Small intestine (tissue), 7 donors: ENCODE measurements around the gene ASB6. TPM values are rescaled to one million over a fixed set of nuclear protein-coding genes. Genes with fewer than 3 reads are reported as not detected.
"Not testable (repeated sequence)": the region's sequence is repeated elsewhere in the genome, so short reads cannot be mapped to it uniquely, and the experiment has no call there.

Experiments used
- DNase-seq, 2 donors: peaks; one replicate each; pipeline versions ENCODE4 v3.0.0 to v3.0.0-alpha.2; 2013
- FAIRE-seq: peaks from 2 replicates; lab custom pipeline; 2012; peaks lifted over from hg19 to GRCh38; lab: Jason Lieb, UNC
- H3K27ac ChIP-seq, 3 donors: one replicate each; pipeline ENCODE4 v1.5.1; 2013; ENCODE audit warnings: low read length in 2 of 3, mild to moderate bottlenecking in 2 of 3, control low read depth in 1 of 3, inconsistent platforms in 1 of 3, low read depth in 1 of 3, moderate library complexity in 1 of 3
- H3K27me3 ChIP-seq, 3 donors: one replicate each; pipeline ENCODE4 v1.6.1; 2013; ENCODE audit warnings: low read length in 3 of 3, inconsistent platforms in 1 of 3; ENCODE audit not compliant: control insufficient read depth in 3 of 3, insufficient read depth in 3 of 3
- H3K36me3 ChIP-seq, 3 donors: one replicate each; pipeline ENCODE4 v1.6.1; 2013; ENCODE audit warnings: low read length in 3 of 3, inconsistent platforms in 1 of 3, low read depth in 1 of 3, mild to moderate bottlenecking in 1 of 3, moderate library complexity in 1 of 3; ENCODE audit not compliant: control insufficient read depth in 3 of 3, insufficient read depth in 2 of 3
- H3K4me1 ChIP-seq, 3 donors: one replicate each; pipeline ENCODE4 v1.6.1; 2013; ENCODE audit warnings: low read length in 2 of 3, inconsistent platforms in 1 of 3, low read depth in 1 of 3, mild to moderate bottlenecking in 1 of 3, moderate library complexity in 1 of 3; ENCODE audit not compliant: control insufficient read depth in 3 of 3, insufficient read depth in 2 of 3
- H3K4me3 ChIP-seq, 3 donors: one replicate each; pipeline ENCODE4 v1.5.1; 2013; ENCODE audit warnings: low read length in 3 of 3, control low read depth in 1 of 3, inconsistent platforms in 1 of 3, low read depth in 1 of 3, mild to moderate bottlenecking in 1 of 3, moderate library complexity in 1 of 3
- H3K9me3 ChIP-seq, 2 donors: one replicate each; pipeline ENCODE4 v1.6.1; 2013; ENCODE audit warnings: low read depth in 1 of 2, low read length in 1 of 2; ENCODE audit not compliant: control insufficient read depth in 2 of 2, insufficient read depth in 1 of 2
- WGBS, 3 donors: extraction: QIAGEN DNeasy Blood & Tissue Kit; methylation state at CpG; one replicate each; pipeline ENCODE4 v1.1.7; 2013; 5-methylcytosine and 5-hydroxymethylcytosine counted together
- polyA plus RNA-seq, 4 donors: library from polyadenylated mRNA; stranded (reverse) in 3 of 4; unstranded in 1 of 4; fragments of 200-250 nt in 3 of 4; fragments of 120-200 nt in 1 of 4; gene quantifications; one replicate each; pipeline versions ENCODE4 v1.2.1 to v1.2.3, GENCODE V29; 2013
- donor health status: healthy with polysubstance abuse.
- donor health status: control.
- donor health status: control.
- donor health status: Bipolar disorder and iron deficiency.
- donor health status: healthy.

The ASB6 gene
- polyA plus RNA-seq, 4 donors = 11.9 to 14.9 (median 13.8) TPM

DNA sequence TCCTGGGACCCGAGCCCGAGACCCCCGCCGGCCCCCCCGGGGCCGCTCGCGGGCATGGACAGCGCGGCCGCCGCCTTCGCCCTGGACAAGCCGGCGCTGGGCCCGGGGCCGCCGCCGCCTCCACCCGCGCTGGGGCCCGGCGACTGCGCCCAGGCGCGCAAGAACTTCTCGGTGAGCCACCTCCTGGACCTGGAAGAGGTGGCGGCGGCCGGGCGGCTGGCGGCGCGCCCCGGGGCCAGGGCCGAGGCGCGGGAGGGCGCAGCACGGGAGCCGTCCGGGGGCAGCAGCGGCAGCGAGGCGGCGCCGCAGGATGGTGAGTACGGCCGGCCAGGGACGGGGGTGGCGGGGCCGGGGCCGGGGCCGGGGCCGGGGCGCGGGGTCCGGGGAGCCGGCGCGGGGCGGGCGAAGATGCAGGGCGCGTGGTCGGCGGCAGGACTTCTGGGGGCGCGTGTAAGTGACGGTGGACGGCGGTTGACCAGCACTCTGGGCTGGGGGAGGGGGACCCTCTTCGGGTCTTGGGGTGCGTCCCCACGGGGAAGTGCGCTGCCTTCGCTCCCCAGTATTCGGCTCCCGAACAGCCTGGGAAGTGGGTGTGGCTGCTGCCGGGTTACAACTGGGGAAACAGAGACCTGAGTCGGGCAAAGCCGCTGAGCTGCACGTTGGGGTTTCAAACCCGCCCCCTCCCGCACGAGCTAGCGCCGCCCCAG is 24.0 kb upstream of the ASB6 start:
- H3K4me3 ChIP-seq = peak overlapping the region in 2 of 3 donors; percentile 33 to 34
- no peaks in the 10 kb centered on the region for H3K36me3 ChIP-seq
- H3K4me1 ChIP-seq = peaks cover 0 to 5% (median 2%) of the 10 kb centered on the region in 3 donors
- no peak overlapping the region for H3K27ac ChIP-seq
- H3K9me3 ChIP-seq = peaks cover 0 to under 1% of the 10 kb centered on the region in 2 donors
- FAIRE-seq (no peak), DNase-seq (peak in 1 of 2 donors; percentile 17)
- peaks cover 0 to 54% (median 2%) of the 10 kb centered on the region in 3 donors for H3K27me3 ChIP-seq
- 3 to 5% (median 3%) methylated on average over 17 to 88 of the region's 88 CpGs for WGBS, 3 donors

DNA sequence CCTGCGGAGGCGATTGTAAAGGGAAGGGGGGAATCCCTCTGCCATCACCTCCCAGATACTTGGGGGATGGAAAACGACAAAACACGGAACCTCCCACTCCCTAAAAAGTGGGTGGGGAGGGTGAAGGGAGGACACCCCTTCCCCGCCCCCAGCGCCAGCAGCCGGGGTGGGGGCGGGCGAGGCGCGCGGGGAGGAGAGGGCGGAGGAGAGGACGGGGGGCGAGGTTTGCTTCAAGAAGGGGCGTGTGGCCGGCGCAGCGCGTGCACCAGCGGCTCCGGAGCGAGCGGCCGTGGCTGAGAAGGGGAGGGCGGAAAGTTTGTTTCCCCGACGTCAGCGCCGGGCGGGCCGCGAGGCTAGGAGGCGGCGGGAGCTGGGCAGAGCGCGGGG is 23.4 kb upstream of the ASB6 start, which contains the start of gene PRRX2:
TSS of gene PRRX2 (plus strand) at position 259 of the 387 bp plus-strand sequence. CDS start 221 bp downstream, outside the sequence.
- peak within 1 kb of the TSS in 2 of 3 donors; percentile 33 to 34 for H3K4me3 ChIP-seq
- peaks cover 0 to 5% (median 2%) of the 10 kb centered on the region in 3 donors for H3K4me1 ChIP-seq
- no peak for FAIRE-seq
- peak in 1 of 2 donors; percentile 40 for DNase-seq
- H3K36me3 ChIP-seq = no peaks in the 10 kb centered on the region
- H3K27ac ChIP-seq = no peak within 1 kb of the TSS
- peaks cover 0 to 55% (median 2%) of the 10 kb centered on the region in 3 donors for H3K27me3 ChIP-seq
- WGBS, 3 donors = 0 to 1% (median 0%) methylated on average over 3 to 37 of the region's 37 CpGs
- H3K9me3 ChIP-seq = peaks cover 0 to 3% of the 10 kb centered on the region in 2 donors

DNA sequence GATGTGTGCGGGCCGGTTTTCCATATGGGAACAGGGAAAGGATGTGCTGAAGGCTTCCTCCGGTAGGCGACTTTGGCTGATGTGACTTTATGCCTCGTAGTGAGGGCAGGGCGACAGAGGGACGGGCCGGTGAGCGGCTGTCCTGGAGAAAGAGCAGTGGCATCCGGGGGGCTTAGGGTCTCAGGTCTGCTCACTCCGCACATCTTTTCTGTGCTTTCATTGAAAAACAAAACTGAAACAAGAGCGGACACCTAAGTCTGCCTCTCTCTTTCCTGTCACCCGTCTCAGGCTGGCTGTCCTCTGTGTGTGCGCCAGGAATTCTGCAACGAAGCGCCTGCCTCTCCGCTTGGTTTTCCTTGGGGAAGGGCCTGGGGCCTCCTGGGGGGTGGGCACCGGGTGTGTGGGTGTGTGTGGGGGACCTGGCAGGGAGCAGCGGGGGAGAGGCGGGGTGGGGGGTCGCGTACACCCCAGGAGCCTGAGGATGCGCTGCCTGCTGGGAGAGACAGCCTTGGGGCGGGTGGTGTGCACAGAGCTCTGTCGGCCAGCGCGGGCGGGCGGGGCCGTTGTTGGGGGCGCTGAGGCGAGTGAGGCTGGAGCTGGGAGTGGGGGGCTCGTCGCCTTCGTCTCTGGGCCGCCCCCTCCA is 22.9 kb upstream of the ASB6 start:
- H3K36me3 ChIP-seq = no peaks in the 10 kb centered on the region
- WGBS, 3 donors = 7 to 13% (median 9%) methylated on average over 33 to 36 of the region's 36 CpGs
- peaks cover 0 to 55% (median 2%) of the 10 kb centered on the region in 3 donors for H3K27me3 ChIP-seq
- no peak for FAIRE-seq
- peaks cover 0 to 3% of the 10 kb centered on the region in 2 donors for H3K9me3 ChIP-seq
- peak in 1 of 2 donors; percentile 16 for DNase-seq
- H3K4me1 ChIP-seq = peaks cover 0 to 5% (median 2%) of the 10 kb centered on the region in 3 donors
- H3K27ac ChIP-seq = no peak overlapping the region
- H3K4me3 ChIP-seq = no peak overlapping the region

DNA sequence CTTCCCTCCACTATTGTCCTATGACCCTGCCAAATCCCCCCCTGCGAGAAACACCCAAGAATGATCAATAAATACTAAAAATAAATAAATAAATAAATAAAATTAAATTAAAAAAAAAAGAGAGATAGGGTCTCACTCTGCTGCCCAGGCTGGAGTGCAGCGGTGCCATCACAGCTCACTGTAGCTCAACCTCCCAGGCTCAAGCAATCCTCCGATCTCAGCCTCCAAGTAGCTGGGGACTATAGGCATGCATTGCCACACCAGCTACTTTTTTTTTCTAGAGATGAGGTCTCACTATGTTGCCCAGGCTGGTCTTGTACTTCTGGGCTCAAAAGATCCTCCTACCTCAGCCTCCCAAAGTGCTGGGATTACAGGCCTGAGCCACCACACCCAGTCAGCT is 20.3 kb upstream of the ASB6 start:
- DNase-seq, H3K27ac ChIP-seq, H3K4me3 ChIP-seq, H3K36me3 ChIP-seq, H3K4me1 ChIP-seq, H3K9me3 ChIP-seq, FAIRE-seq: not testable (repeated sequence)
- WGBS, 3 donors = 60 to 73% (median 61%) methylated on average over 3 of the region's 3 CpGs
- peaks cover 0 to 44% (median 2%) of the 10 kb centered on the region in 3 donors for H3K27me3 ChIP-seq

DNA sequence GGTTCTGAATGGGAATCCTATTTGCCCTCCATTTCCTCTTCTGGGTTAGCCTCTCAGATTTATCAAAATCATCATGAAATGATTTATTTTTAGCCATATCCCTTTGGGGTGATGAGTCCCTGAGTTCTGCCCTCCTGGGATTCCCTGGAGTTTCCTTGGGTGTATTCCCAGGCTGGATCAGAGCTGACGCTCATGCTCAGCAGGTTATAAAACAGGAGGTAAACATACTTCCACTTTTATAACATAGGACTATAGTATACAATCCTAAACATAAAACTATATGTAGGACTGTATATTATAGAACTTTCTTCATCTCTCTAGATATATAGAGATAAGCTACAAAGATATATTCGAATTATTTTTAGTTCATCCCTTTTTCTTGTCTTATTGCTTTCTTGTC is 19.1 kb upstream of the ASB6 start:
- Histone ChIP-seq H3K27me3 (peaks cover 0 to 35% (median 0%) of the 10 kb centered on the region in 3 donors), H3K4me1 (peaks cover 0 to 2% (median 0%) of the 10 kb centered on the region in 3 donors), H3K4me3 (no peak overlapping the region), H3K27ac (no peak overlapping the region), H3K9me3 (peaks cover 0 to 3% of the 10 kb centered on the region in 2 donors), H3K36me3 (no peaks in the 10 kb centered on the region)
- no peak for FAIRE-seq
- no peak for DNase-seq
- 59 to 77% (median 63%) methylated on average over 2 of the region's 2 CpGs for WGBS, 3 donors

DNA sequence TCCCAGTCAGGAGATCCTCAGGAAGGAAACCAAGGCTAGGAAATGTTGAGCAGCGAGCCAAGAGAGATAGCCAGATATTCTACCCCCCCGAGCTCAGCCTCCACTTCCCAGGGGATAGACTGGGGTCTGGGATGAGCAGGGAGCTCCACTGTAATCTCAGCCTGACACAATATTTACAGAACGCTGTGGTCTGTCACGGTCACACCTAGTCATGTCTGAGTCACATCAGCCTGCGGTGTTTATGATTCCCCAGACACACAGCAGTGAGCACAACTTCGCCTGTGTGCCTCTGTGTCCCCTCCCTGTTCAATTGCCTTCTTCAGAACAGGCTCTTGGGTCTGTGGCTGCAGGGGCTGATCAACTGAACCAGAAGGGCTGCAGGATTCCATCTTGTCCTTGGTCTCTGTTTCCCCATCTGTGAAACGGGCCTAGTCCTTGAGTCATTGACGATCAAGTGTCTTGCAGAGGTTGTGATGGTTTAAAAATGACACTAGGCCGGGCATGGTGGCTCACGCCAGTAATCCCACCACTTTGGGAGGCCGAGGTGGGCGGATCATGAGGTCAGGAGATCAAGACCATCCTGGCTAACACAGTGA is 14.9 kb upstream of the ASB6 start:
- FAIRE-seq = no peak
- 70 to 77% (median 73%) methylated on average over 12 of the region's 12 CpGs for WGBS, 3 donors

DNA sequence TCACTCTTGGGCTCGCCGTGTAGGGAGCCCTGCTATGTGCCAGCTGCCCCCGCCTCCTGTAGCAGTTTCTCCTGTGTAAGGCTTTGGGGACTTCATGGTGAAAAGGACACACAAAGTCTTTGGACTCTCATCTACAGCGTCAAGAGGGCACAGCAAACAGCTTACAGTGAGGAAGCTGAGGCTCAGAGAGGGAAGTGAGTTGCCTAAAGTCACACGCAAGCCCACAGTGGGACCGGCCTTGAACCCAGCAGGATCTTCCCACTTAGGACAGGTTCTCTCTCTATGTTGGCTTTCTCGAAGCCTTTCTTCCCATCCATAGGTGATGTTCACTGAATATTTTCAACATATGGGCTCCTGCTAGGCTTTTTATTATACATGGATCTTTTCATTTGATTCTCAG is 13.7 kb upstream of the ASB6 start:
- 74 to 79% (median 76%) methylated on average over 7 of the region's 7 CpGs for WGBS, 3 donors
- FAIRE-seq = no peak
- Histone ChIP-seq H3K9me3 (no peaks in the 10 kb centered on the region), H3K4me1 (peaks cover 0 to 10% (median 0%) of the 10 kb centered on the region in 3 donors), H3K4me3 (no peak overlapping the region), H3K36me3 (no peaks in the 10 kb centered on the region), H3K27me3 (peaks cover 0 to 7% (median 0%) of the 10 kb centered on the region in 3 donors), H3K27ac (no peak overlapping the region)
- DNase-seq = no peak

More for the DNA sequence above, 14.9 kb upstream of the ASB6 start:
- Histone ChIP-seq H3K9me3 (peaks cover 0 to 3% of the 10 kb centered on the region in 2 donors), H3K27ac (no peak overlapping the region), H3K27me3 (peaks cover 0 to 12% (median 0%) of the 10 kb centered on the region in 3 donors), H3K4me3 (no peak overlapping the region), H3K36me3 (no peaks in the 10 kb centered on the region), H3K4me1 (peaks cover 0 to 10% (median 0%) of the 10 kb centered on the region in 3 donors)
- no peak for DNase-seq

DNA sequence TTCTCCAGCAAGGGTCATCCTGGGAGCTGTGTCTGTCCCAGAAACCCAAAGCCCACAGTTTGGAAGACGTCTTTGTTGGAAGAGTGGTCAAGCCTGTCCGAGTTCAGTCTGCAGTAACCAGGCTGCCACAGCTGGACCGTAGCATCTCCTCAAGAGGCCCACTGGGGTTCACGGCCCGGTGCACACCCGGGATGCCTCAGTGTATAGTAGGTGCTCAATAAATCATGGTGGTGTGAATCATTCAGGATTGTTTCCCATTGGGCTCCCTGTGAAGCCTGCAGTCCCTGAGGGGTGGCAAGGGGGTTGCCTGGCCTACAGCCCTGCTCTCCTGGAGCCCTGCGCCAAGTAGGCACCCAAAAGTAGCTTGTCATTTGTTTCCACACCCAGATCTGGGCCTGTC is 13.2 kb upstream of the ASB6 start:
- Histone ChIP-seq H3K9me3 (no peaks in the 10 kb centered on the region), H3K27me3 (peaks cover 0 to 6% (median 0%) of the 10 kb centered on the region in 3 donors), H3K27ac (no peak overlapping the region), H3K36me3 (no peaks in the 10 kb centered on the region), H3K4me3 (no peak overlapping the region), H3K4me1 (peaks cover 0 to 10% (median 0%) of the 10 kb centered on the region in 3 donors)
- WGBS, 3 donors = 87 to 92% (median 87%) methylated on average over 7 of the region's 7 CpGs
- FAIRE-seq = no peak
- DNase-seq = no peak
